GM12801 (cell line): ENCODE data around the gene GNB5.

Experiments used
- CTCF ChIP-seq: IDR thresholded peaks from one replicate; pipeline ENCODE4 v1.5.1; 2011; ENCODE audit warnings: control low read depth; ENCODE audit not compliant: insufficient read length; ENCODE audit errors: extremely low read depth

GNB5 gene

GRCh38 chr15:52098323-52098722, 92.9 kb downstream of the GNB5 start:
- no peak for TF ChIP-seq CTCF

- TF ChIP-seq CTCF: no peak
Measured at GRCh38 chr15:52097180-52097579, 94.0 kb downstream of the GNB5 start.

GRCh38 chr15:52095597-52096262, 95.5 kb downstream of the GNB5 start:
- TF ChIP-seq CTCF: no peak

- TF ChIP-seq CTCF: no peak
Measured at GRCh38 chr15:52094811-52095584, 96.2 kb downstream of the GNB5 start.

- TF ChIP-seq CTCF: no peak
Measured at GRCh38 chr15:52093539-52094510, 97.4 kb downstream of the GNB5 start.

- TF ChIP-seq CTCF: no peak
Measured at GRCh38 chr15:52093167-52093538, 98.0 kb downstream of the GNB5 start.

- TF ChIP-seq CTCF: no peak
Measured at GRCh38 chr15:52090193-52090592, 101.0 kb downstream of the GNB5 start.
